Stomach (tissue), 9 donors: ENCODE measurements around the gene CFAP57. TPM values are rescaled to one million over a fixed set of nuclear protein-coding genes. Genes with fewer than 3 reads are reported as not detected.

ENCODE experiments used
- DNase-seq, 2 donors: peaks; one replicate each; pipeline versions ENCODE4 v3.0.0 to v3.0.0-alpha.2; 2013 to 2019
- H3K27ac ChIP-seq, 5 donors: fragments of 200-600 bp in 4 of 5; sonication (generic) in 4 of 5; one replicate each; pipeline ENCODE4 v1.5.1; 2013 to 2019; ENCODE audit warnings: mild to moderate bottlenecking in 1 of 5, moderate library complexity in 1 of 5
- H3K27me3 ChIP-seq, 3 donors: fragments of 200-600 bp; sonication (generic); one replicate each; pipeline ENCODE4 v1.5.1; 2017 to 2019; ENCODE audit warnings: mixed run types in 1 of 3
- H3K36me3 ChIP-seq, 4 donors: fragments of 200-600 bp; sonication (generic); 1 replicate in 3 of 4; 2 replicates in 1 of 4; pipeline ENCODE4 v1.5.1; 2016 to 2019
- H3K4me1 ChIP-seq, 4 donors: fragments of 200-600 bp; sonication (generic); one replicate each; pipeline ENCODE4 v1.5.1; 2016 to 2019
- H3K4me3 ChIP-seq, 4 donors: fragments of 200-600 bp; sonication (generic) in 3 of 4; one replicate each; pipeline ENCODE4 v1.5.1; 2016 to 2019; ENCODE audit warnings: mild to moderate bottlenecking in 1 of 4
- H3K9me3 ChIP-seq, 4 donors: fragments of 200-600 bp; sonication (generic); one replicate each; pipeline ENCODE4 v1.5.1; 2016 to 2019
- EP300 ChIP-seq: sonication (generic); formaldehyde crosslinking; IDR thresholded peaks from one replicate; pipeline ENCODE4 v1.6.1; 2017; ENCODE audit warnings: antibody characterized with exemption
- POLR2A ChIP-seq, 4 donors: fragments of 450-650 bp; IDR thresholded peaks; one replicate each; pipeline ENCODE4 v1.6.1; 2016; ENCODE audit warnings: antibody characterized with exemption in 4 of 4, control low read depth in 2 of 4, mild to moderate bottlenecking in 1 of 4, moderate library complexity in 1 of 4
- POLR2AphosphoS5 ChIP-seq, 3 donors: sonication (generic); formaldehyde crosslinking; IDR thresholded peaks; one replicate each; pipeline ENCODE4 v1.6.1; 2016; ENCODE audit warnings: antibody characterized with exemption in 3 of 3
- WGBS, 5 donors: extraction: QIAGEN DNeasy Blood & Tissue Kit in 3 of 5; methylation state at CpG; one replicate each; pipeline versions ENCODE4 v1.1.5 to v1.1.7; 2013 to 2018; 5-methylcytosine and 5-hydroxymethylcytosine counted together
- intact Hi-C: fragments of 100-400 bp; cut with DNase I; formaldehyde crosslinking; loops from one replicate; pipeline ENCODE4 v1.15.1; 2023; ENCODE audit warnings: low total_unique reads
- polyA plus RNA-seq, 3 donors: library from polyadenylated mRNA; stranded (reverse); fragments of 200-250 nt; gene quantifications; one replicate each; pipeline ENCODE4 v1.2.3, GENCODE V29; 2013
- total RNA-seq, 5 donors: library from RNA; depleted of rRNA; stranded (reverse); fragments of >200 nt; gene quantifications; one replicate each; pipeline versions ENCODE4 v1.1.0 to v1.2.3, GENCODE V29; 2014 to 2016
- TF ChIP-seq, protein P1 (sequence below), 7 experiments: fragments of 450-650 bp in 4 of 7; fragments of 200-600 bp in 3 of 7; sonication (generic) in 3 of 7; IDR thresholded peaks; one replicate each; pipeline ENCODE4 v1.5.1; 2016 to 2019; ENCODE audit warnings: antibody characterized with exemption in 7 of 7, control low read depth in 2 of 7, mild to moderate bottlenecking in 1 of 7
- donor health status: healthy with polysubstance abuse.
- donor health status: Bipolar disorder and iron deficiency.
- donor health status: healthy.

The CFAP57 gene
- total and polyA plus RNA-seq, 8 donors, result 0.08 to 1.4 (median 0.15) TPM; not detected in 3

DNA sequence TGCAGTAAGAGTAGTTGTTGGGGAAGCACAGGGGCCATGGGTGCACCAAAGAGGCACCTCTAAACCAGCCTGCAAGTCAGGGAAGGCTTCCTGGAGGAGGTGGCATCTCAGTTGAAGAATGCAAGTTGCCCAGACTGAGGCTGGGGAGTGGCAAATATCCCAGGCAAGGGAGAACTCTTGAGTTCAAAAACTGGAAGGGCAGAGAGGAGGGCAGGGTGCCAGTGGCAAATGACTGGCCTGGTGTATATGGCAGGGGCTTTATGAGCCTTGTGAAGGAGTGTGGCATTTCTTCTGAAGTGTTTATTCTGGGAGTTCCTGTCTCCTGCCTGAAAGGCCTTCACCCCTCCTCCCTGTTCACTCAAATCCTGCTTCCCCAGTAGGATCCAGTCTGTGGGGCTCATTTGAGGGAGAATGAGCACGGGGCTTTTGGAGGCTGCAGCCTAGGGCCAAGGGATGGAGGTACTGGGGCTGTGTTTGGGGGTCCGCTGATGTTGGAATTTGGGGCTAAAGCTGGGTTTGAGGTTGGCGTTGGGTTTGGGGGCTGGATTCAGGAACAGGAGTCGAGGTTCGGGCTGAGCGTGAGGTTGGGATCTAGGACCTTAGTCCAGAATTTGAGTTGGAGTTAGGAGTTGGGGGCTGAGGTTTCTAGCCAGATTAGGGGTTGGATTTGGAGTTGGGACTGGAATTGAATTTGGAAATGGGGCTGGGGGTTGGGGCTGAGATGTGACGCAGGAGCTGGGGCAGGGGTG, 97.7 kb downstream of the CFAP57 start, which contains the start of gene TMEM125:
TMEM125 (plus strand) TSS at position 357 of the 749 bp plus-strand sequence. CDS start 2,740 bp downstream, outside the sequence.
- intact Hi-C loops, result no loop called here
- peak in 1 of 2 donors; percentile 59 for DNase-seq
- peak within 1 kb of the TSS; percentile 27 to 45 (median 38) for H3K4me3 ChIP-seq
- peaks cover 7 to 52% (median 32%) of the 10 kb centered on the region in 4 donors for H3K4me1 ChIP-seq
- H3K27ac ChIP-seq, result peak within 1 kb of the TSS; percentile 79 to 86 (median 81)
- H3K36me3 ChIP-seq, result no peaks in the 10 kb centered on the region
- no peaks in the 10 kb centered on the region for H3K9me3 ChIP-seq
- WGBS, 5 donors, result 53 to 68% (median 65%) methylated on average over 7 of the region's 7 CpGs
- TF ChIP-seq EP300 (no peak), POLR2A (IDR thresholded peaks at IDR 0.05) (no peak), POLR2AphosphoS5 (IDR thresholded peaks at IDR 0.05) (no peak)
- TF ChIP-seq, protein P1, sequence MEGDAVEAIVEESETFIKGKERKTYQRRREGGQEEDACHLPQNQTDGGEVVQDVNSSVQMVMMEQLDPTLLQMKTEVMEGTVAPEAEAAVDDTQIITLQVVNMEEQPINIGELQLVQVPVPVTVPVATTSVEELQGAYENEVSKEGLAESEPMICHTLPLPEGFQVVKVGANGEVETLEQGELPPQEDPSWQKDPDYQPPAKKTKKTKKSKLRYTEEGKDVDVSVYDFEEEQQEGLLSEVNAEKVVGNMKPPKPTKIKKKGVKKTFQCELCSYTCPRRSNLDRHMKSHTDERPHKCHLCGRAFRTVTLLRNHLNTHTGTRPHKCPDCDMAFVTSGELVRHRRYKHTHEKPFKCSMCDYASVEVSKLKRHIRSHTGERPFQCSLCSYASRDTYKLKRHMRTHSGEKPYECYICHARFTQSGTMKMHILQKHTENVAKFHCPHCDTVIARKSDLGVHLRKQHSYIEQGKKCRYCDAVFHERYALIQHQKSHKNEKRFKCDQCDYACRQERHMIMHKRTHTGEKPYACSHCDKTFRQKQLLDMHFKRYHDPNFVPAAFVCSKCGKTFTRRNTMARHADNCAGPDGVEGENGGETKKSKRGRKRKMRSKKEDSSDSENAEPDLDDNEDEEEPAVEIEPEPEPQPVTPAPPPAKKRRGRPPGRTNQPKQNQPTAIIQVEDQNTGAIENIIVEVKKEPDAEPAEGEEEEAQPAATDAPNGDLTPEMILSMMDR (IDR thresholded peaks at IDR 0.05), result no peak
- H3K27me3 ChIP-seq, result peaks cover 0 to 28% (median 10%) of the 10 kb centered on the region in 3 donors

- TF ChIP-seq POLR2AphosphoS5 (IDR thresholded peaks at IDR 0.05) (peak in 2 of 3 donors; percentile 81 to 90), POLR2A (IDR thresholded peaks at IDR 0.05) (peak in 1 of 4 donors; percentile 23)
- TF ChIP-seq, protein P1 (IDR thresholded peaks at IDR 0.05), result no peak
- H3K27ac ChIP-seq, result peak overlapping the region; percentile 79 to 86 (median 81)
- intact Hi-C loops, result no loop called here
Measured at GRCh38 chr1:43270421-43271095, 98.4 kb downstream of the CFAP57 start.

GRCh38 chr1:43271186-43272118, 99.3 kb downstream of the CFAP57 start:
- H3K4me1 ChIP-seq, result peaks cover 7 to 47% (median 39%) of the 10 kb centered on the region in 4 donors
- WGBS, 5 donors, result 46 to 61% (median 53%) methylated on average over 12 of the region's 12 CpGs
- TF ChIP-seq EP300 (no peak), POLR2AphosphoS5 (IDR thresholded peaks at IDR 0.05) (no peak), POLR2A (IDR thresholded peaks at IDR 0.05) (no peak)
- TF ChIP-seq, protein P1 (IDR thresholded peaks at IDR 0.05), result no peak
- peak overlapping the region; percentile 27 to 45 (median 38) for H3K4me3 ChIP-seq
- peak in 1 of 2 donors; percentile 25 for DNase-seq
- peak overlapping the region; percentile 79 to 86 (median 81) for H3K27ac ChIP-seq
- H3K36me3 ChIP-seq, result no peaks in the 10 kb centered on the region
- intact Hi-C loops, result no loop called here
- peaks cover 0 to 28% (median 10%) of the 10 kb centered on the region in 3 donors for H3K27me3 ChIP-seq
- no peaks in the 10 kb centered on the region for H3K9me3 ChIP-seq

More at GRCh38 chr1:43270421-43271095, 98.4 kb downstream of the CFAP57 start:
- no peaks in the 10 kb centered on the region for H3K36me3 ChIP-seq
- H3K4me3 ChIP-seq, result peak overlapping the region; percentile 27 to 45 (median 38)
- WGBS, 5 donors, result 3 to 7% (median 5%) methylated on average over 14 to 29 of the region's 29 CpGs
- H3K4me1 ChIP-seq, result peaks cover 7 to 47% (median 35%) of the 10 kb centered on the region in 4 donors
- no peaks in the 10 kb centered on the region for H3K9me3 ChIP-seq
- peak; percentile 93 to 94 for DNase-seq
- peaks cover 0 to 28% (median 10%) of the 10 kb centered on the region in 3 donors for H3K27me3 ChIP-seq
